Stimulated activated CD8-positive, alpha-beta memory T cell treated with anti-CD3 and anti-CD28 coated beads, Interleukin-4, amount 100 ng/mL, for 4 hours (primary cell): ENCODE data around the gene BCAS3.

Experiments
- DNase-seq, 2 donors: peaks; one replicate each; pipeline ENCODE4 v3.0.0-alpha.2; 2020; ENCODE audit warnings: low read depth in 2 of 2, low spot score in 1 of 2

Gene BCAS3

GRCh38 chr17:61330174-61331150 is 652.8 kb downstream of the BCAS3 start:
- DNase-seq = no peak

- no peak for DNase-seq
Observed at GRCh38 chr17:61331178-61331577, 653.5 kb downstream of the BCAS3 start.

- DNase-seq = no peak
Observed at GRCh38 chr17:61331886-61332285, 654.2 kb downstream of the BCAS3 start.

- no peak for DNase-seq
Observed at GRCh38 chr17:61333136-61333535, 655.5 kb downstream of the BCAS3 start.

- DNase-seq = no peak
Observed at GRCh38 chr17:61334673-61335072, 657.0 kb downstream of the BCAS3 start.

- DNase-seq = no peak
Observed at GRCh38 chr17:61335105-61335844, 657.6 kb downstream of the BCAS3 start.

- no peak for DNase-seq
Observed at GRCh38 chr17:61335845-61336655, 658.4 kb downstream of the BCAS3 start.

GRCh38 chr17:61337290-61337689 is 659.6 kb downstream of the BCAS3 start:
- DNase-seq = no peak

GRCh38 chr17:61338000-61338798 is 660.5 kb downstream of the BCAS3 start:
- no peak for DNase-seq

GRCh38 chr17:61338874-61339478 is 661.3 kb downstream of the BCAS3 start:
- no peak for DNase-seq

- DNase-seq = no peak
Observed at GRCh38 chr17:61340431-61341209, 663.0 kb downstream of the BCAS3 start.

GRCh38 chr17:61343576-61343975 is 665.9 kb downstream of the BCAS3 start:
- no peak for DNase-seq

GRCh38 chr17:61345061-61345460 is 667.4 kb downstream of the BCAS3 start:
- DNase-seq = no peak

- no peak for DNase-seq
Observed at GRCh38 chr17:61345825-61346666, 668.4 kb downstream of the BCAS3 start.

GRCh38 chr17:61349350-61349749 is 671.7 kb downstream of the BCAS3 start:
- DNase-seq = no peak

GRCh38 chr17:61351745-61352407 is 674.2 kb downstream of the BCAS3 start:
- DNase-seq = no peak

- no peak for DNase-seq
Observed at GRCh38 chr17:61352408-61352770, 674.7 kb downstream of the BCAS3 start.
